Brain pericyte (primary cell): ENCODE measurements around the gene ERC1.
"Not testable (repeated sequence)": the region's sequence is repeated elsewhere in the genome, so short reads cannot be mapped to it uniquely, and the experiment has no call there.

ENCODE experiments used
- DNase-seq: peaks from one replicate; pipeline ENCODE4 v3.0.0-alpha.2; 2012; ENCODE audit warnings: low read depth, low spot score

ERC1 gene

GRCh38 chr12:1122786-1123185 lies 131.8 kb downstream of the ERC1 start:
- no peak for DNase-seq

DNA sequence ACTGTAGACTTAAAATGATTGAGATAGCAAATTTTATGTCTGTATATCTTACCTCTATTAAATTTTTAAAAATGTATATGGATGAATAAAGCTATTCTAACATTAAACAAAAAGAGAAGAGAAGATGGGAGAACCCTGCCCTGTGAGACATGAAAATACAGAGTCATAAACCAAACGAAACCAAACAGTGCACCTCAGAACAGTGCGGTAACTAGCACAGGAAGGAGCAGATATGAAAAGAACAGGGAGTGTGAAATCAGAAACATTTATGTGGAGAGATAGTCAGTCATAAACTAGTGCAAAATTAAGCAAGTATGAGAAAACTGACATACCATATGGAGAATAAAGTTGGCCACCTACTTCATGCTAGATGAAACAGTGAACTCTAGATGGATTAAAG lies 135.1 kb downstream of the ERC1 start:
- no peak for DNase-seq

GRCh38 chr12:1127021-1127420 lies 136.0 kb downstream of the ERC1 start:
- DNase-seq: no peak

- DNase-seq: no peak
Measured at GRCh38 chr12:1130164-1130563, 139.1 kb downstream of the ERC1 start.

DNA sequence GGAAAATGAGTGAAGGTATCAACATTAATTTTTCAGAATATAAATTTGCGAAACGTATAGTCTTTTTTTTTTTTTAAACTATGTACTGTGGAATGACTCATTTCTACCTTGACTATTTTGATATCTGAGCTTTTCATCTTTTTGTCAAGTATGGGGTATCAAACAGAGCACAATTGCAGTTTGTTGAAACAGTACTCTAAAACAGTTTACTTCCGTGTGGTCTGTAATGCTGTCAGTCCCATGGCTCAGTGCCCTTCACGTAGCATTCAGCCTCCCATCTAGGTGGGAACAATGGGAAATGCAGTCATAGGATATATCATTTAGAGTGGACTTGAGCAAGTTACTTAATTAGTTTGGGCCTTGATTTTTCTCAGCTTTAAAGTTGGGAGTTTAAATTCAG lies 139.5 kb downstream of the ERC1 start:
- no peak for DNase-seq

- no peak for DNase-seq
Measured at GRCh38 chr12:1131811-1132224, 140.8 kb downstream of the ERC1 start.

- DNase-seq: no peak
Measured at GRCh38 chr12:1132311-1132710, 141.3 kb downstream of the ERC1 start.

GRCh38 chr12:1138691-1139090 lies 147.7 kb downstream of the ERC1 start:
- DNase-seq: no peak

GRCh38 chr12:1146758-1147157 lies 155.7 kb downstream of the ERC1 start:
- not testable (repeated sequence) for DNase-seq

- DNase-seq: no peak
Measured at GRCh38 chr12:1147821-1148220, 156.8 kb downstream of the ERC1 start.

GRCh38 chr12:1157046-1157445 lies 166.0 kb downstream of the ERC1 start:
- no peak for DNase-seq

DNA sequence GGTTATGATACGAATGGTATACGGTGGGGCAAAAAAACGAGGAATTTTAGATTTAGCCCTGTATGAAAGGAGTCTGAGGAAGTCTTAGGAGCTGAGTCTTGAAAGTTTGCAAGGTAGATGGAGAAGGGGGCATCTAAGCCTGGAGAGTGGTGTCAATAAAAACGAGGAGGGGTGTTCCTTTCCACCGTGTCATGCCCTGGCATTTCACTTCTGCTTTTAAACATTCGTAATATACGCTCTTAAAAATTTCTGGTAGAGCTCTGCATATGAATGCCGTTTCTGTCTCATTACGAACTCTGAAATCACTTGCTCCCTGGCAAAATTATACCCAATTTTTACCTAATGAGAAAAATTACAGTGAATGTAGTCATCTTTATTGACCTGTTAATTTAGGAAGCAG lies 170.2 kb downstream of the ERC1 start:
- DNase-seq: no peak

GRCh38 chr12:1162081-1162760 lies 171.2 kb downstream of the ERC1 start:
- no peak for DNase-seq

GRCh38 chr12:1167784-1168183 lies 176.8 kb downstream of the ERC1 start:
- DNase-seq: no peak

- DNase-seq: no peak
Measured at GRCh38 chr12:1170411-1170810, 179.4 kb downstream of the ERC1 start.

- DNase-seq: no peak
Measured at GRCh38 chr12:1171657-1172408, 180.8 kb downstream of the ERC1 start.

DNA sequence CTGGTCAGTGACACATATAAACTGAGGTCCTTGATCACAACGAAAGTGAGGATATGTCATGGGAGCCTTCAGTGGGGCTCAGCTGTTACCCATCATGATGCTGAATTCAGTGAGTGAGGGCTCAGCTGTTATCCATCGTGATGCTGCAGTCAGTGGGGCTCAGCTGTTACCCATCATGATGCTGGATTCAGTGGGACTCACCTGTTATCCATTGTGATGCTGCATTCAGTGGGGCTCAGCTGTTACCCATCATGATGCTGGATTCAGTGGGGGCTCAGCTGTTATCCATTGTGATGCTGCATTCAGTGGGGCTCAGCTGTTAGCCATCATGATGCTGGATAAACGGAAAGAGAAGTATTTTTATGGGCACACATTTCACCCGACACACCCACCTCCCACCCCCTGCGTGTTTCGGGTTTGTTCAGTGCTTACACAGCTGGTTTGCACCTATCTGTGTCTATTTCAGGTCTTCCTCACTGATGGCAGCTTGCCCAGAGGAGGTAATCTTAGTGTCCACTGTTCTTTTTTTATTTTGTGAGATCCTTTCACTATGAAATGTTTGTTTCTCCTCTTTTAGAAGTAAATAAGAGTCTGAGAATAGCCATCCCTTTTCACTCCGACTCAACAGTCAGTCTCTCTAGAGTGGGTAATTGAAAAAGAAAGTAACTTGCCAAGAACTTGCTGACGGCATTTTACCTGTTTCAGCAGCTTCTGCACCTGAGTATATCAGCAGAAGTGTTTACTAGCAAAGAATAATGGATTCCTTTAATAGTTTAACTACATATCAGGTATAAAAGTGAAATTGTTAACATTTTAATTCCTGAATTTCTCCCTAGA lies 183.0 kb downstream of the ERC1 start:
- DNase-seq: no peak

DNA sequence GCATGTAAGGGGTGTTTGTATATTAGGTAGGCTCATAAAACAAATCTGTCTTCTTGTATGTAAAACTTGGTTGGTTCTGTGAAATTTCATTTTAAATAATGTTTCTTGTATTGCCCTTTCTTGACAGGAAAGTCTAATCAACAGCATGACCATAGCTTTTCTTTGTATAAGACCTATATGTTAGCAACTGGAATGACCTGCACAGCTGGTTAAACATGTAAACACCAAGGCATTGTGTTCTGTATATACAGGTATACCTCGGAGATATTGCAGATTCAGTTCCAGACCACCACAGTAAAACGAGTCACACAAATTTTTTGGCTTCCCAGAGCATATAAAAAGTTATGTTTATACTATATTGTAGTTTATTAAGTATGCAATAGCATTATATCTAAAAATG lies 183.6 kb downstream of the ERC1 start:
- DNase-seq: no peak

GRCh38 chr12:1176191-1176590 lies 185.2 kb downstream of the ERC1 start:
- DNase-seq: no peak

DNA sequence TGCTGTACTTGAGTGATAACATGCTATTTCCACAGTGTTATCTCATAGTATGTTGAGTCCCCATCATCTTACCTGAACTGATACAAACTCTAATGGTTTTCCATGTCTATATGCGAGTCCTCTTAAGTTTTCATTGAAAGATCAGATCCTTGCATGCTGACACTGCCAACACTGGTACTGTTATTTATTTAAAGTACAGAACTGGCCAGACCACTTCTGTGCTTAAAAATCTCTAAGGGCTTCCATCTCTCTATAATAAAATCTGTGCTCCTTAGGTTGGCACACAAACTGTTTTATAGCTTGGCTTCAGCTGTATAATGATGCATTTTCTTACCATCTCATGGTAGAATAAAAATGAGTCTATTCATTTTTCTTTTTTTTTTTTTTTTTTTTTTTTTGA lies 188.1 kb downstream of the ERC1 start:
- DNase-seq: no peak

DNA sequence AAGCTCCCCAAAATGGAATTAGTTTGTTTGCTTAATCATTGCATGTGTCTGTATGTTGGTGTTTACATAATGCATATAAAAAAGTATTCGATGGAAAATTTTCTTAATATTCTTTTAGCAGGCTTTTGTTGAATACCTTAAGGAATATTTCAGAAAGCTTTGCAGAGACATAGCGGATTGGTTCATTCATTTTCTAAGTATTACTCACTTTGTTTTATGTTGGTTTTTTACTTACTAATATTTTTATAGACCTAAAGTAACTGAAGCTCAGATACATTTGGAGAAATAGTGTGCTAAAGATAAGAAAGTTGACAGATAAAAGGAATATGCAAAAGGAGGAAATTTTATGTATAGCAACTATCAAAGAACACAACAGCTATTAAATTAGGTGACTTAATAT lies 191.0 kb downstream of the ERC1 start:
- DNase-seq: no peak

DNA sequence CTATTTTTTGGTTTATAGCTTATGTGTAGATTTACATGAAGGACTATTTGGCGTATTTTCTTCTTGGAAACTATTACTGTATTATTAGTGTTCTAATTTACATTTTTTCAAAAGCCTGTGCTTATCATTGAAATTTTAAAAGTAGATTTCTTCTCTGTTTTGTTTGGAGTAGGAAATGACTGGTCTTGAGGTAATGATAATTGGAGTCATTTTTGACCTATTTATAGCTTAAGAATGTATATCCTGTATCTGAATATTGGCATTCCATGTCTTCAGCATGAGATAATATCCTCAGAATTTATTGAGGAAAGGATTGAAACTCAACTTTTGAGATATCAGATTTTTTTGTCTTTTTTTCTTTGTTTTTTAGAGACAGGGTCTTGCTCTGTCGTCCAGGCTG lies 193.4 kb downstream of the ERC1 start:
- DNase-seq: no peak
